Body of pancreas (tissue), 4 donors: ENCODE data around the gene IFFO2.

Experiments used
- POLR2A ChIP-seq, 3 donors: fragments of 450-650 bp; IDR thresholded peaks; one replicate each; pipeline ENCODE4 v1.6.1; 2016; ENCODE audit warnings: antibody characterized with exemption in 3 of 3, mild to moderate bottlenecking in 2 of 3
- TF ChIP-seq, protein P1 (sequence below), 7 experiments: fragments of 450-650 bp in 4 of 7; fragments of 200-600 bp in 3 of 7; sonication (generic) in 3 of 7; IDR thresholded peaks; one replicate each; pipeline ENCODE4 v1.5.1; 2016 to 2019; ENCODE audit warnings: antibody characterized with exemption in 7 of 7

DNA sequence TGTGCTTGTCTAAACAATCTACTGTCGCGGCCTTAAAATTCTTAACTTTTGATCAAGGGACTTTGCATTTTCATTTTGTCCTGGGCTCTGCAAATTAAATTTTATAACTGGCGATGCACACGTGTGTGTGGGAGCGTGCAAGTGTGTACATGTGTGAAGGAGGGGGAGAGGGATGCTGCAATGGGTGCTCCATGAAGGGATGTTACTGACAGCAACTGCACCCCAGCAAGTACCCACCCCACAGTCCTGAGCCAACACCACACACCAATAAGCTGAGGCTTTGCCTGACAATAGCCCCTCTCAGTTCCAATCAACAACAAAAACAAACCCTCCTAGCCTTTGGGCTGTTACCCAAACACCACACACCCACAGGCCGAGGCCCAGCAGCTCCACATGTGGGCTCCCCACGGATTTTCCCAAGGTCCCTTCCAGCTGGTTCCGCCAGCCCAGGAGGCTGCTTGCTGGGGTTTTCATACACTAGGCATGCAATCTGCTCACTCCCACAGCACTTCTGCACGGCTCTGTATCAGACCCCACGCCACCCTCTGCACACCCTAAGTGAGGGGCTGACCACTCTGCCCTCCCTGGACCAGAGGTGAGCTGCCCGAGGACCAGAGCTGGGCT lies 32.8 kb upstream of the IFFO2 start:
- TF ChIP-seq POLR2A (IDR thresholded peaks at IDR 0.05) = peak in 1 of 3 donors; percentile 11
- TF ChIP-seq, protein P1, sequence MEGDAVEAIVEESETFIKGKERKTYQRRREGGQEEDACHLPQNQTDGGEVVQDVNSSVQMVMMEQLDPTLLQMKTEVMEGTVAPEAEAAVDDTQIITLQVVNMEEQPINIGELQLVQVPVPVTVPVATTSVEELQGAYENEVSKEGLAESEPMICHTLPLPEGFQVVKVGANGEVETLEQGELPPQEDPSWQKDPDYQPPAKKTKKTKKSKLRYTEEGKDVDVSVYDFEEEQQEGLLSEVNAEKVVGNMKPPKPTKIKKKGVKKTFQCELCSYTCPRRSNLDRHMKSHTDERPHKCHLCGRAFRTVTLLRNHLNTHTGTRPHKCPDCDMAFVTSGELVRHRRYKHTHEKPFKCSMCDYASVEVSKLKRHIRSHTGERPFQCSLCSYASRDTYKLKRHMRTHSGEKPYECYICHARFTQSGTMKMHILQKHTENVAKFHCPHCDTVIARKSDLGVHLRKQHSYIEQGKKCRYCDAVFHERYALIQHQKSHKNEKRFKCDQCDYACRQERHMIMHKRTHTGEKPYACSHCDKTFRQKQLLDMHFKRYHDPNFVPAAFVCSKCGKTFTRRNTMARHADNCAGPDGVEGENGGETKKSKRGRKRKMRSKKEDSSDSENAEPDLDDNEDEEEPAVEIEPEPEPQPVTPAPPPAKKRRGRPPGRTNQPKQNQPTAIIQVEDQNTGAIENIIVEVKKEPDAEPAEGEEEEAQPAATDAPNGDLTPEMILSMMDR (IDR thresholded peaks at IDR 0.05) = no peak
